HG02588 (cell line): ENCODE measurements around the gene LMO2.

ENCODE experiments used
- ATAC-seq: cut with Tn5 transposase; IDR thresholded peaks from one replicate; pipeline ENCODE4 v1.9.1; 2021; ENCODE audit warnings: mild to moderate bottlenecking, moderate library complexity; ENCODE audit not compliant: unreplicated experiment

Gene LMO2

DNA sequence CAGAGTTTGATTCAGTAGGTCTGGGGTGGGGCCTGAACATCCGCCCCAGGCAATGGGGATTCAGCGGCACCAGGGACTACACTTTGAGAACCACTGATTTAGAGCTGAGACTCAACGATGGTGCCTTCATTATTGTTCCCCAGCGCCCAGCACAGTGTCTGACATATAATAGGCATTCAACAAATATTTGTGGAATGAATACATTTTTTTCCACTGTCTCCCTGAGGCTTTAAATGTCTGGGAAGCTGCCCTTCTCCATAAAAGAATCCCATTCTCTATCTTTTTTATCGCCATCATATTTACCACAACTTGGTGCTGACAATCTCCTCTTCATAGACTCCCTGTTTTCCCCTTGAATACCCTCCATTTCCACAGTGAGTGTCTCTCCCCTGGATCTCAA, 23.6 kb upstream of the LMO2 start:
- no peak for ATAC-seq

DNA sequence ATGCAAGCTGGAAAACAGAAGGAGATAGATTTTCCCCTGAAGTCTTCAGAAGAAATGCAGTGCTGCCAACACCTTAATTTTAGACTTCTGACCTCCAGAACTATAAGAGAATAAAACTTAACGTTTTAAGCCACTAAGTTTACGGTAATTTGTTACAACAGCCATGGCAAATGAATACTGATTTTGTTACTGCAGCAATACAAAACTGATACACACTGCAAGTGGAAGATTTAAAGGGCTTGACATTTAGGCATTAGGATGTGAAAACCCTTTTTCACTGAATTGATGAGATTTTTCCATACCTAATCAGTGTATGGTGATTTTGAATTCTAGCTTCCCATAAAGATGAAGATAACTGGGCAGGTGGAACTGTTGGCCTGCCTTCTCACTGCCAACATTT, 22.1 kb upstream of the LMO2 start:
- ATAC-seq: no peak

DNA sequence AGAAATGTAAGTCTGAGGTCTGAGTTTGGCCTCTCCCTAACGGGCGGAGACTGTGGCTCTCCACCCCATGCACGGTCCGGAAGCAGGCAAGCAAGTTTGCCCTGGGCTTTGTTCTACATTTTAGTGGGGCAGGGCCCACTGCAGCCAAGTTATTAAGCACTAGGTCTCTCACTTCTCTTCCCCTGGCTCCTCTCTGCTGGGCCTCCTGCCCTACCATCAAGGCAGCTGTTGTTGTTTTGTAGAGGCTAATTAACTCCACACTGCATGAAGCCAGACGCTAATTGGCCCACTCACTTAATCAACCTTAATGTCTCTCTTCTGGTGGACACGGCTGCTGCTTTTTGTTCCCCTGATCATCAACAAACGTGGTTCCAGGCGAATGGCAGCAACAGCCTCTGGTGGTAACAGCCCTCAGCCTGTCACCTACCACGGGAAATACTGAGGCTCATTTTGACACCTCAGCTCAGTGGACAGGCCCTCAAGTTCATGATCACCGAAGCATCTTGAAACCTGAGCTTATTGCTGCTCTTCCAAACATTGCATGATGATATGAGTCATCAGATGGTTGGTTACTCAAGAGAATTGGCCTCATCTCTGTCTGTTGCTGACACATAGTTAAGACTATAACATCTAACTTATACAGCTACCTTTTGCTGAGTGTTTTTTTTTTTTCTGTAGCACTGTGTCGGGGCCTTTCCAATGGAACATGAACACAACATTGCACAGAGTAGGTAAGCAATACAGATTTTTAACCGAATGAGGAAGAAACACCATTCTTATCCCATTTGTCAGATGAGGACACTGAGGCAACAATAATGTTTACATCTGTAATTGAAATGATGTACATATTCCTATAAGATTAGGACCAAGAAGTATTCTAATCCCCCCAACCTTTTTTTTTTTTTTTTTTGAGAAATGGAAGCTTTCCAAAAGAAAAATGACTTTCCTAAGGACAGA, 20.8 kb upstream of the LMO2 start:
- ATAC-seq: peak; percentile 74

DNA sequence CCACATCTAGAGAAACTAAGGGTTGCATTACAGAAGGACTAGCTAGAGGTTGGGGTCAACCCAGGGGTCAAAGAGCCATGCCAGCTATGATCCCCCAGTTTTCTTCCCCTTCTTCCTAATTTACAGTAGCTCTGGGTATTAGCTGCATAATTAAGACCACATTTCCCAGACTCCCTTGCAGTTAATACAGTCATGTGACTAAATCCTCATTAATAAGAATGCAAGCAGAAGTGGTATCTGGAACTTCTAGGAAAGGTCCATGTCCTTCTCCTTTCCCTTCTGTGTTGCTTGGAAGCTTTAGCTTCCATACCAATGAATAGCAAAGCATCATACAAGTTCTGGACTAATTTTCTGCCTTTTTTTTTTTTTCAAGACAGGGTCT, 19.1 kb upstream of the LMO2 start:
- ATAC-seq: no peak

DNA sequence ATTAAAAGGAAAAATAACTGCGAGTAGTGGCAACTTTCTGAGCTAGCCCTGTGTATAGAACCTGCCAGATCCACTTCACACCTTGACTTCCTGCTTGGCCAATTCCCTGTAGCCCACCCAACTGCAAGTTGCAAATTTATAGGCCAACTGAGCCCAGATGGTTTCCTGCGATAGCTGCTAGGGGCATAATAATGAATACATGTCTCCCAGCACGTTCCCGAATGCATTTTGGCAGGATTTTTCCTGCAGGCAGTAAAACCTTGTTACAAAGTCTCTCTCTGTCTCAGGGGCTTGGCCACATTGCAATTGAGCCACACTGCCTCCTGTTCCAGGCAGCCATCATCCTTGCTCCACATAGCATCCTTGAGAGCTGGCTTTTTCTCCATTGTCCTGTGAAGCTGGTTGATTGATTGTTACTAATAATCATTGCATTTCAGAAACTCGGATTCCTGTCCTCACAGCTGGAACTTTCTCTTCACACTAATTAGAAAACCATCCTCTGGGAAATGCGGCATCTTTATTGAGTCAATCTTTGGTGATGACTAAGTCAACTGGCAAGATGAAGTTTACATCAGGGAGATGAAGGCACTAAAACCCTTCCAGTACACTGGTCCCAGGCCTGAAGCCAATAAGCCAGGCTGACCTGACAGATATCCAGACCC, 18.6 kb upstream of the LMO2 start:
- no peak for ATAC-seq

DNA sequence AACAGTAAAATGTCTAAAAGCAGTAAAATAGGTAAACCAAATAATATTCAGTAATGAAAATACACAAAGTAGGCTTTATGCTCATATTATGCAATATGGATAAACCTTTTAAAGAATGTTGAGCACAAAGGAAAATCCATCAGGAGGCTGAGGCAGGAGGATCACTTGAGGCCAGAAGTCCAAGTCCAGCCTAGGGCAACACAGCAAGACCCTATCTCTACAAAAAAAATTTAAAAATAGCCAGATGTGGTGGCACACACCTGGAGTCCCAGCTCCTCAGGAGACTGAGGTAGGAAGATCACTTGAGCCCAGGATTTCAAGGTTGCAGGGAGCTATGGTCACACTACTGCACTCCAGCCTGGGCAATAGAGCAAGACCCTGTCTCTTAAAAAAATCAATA, 17.7 kb upstream of the LMO2 start:
- no peak for ATAC-seq

DNA sequence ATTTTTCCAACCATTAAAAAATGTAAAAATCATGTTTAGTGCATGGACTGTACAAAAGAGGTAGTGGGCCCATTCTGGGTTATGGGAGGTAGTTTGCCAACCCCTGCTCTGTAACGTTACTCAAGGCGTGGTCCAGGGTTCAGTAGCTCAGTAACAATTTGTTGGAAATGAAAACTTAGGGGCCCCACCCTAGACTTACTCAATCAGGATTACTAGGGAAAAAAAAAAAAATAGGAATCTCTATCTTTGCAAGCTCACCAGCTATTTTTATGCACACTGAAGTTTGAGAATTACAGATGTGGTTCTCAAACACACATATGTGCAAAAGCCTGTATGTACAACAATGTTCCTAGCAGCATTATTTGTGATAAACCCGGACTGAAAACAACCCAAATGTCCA, 17.3 kb upstream of the LMO2 start:
- ATAC-seq: no peak

DNA sequence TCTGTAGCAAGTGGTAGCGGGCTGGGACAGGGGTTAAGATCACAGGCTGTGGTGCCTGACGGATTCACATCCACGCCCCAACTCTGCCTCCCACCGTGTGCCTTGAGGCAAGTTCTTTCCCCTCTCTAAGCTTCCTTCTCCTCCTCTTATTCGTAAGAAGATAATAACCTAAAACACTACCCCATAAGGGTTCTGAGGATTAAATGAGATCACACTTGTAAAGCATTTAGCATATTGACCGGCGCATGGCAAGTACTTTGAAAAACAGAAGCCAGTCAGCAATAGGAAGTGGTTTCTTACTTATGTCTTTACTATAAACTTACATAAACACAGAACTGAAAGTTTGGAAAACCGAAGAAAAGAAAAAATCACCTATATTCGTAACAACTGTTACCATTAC, 15.5 kb upstream of the LMO2 start:
- ATAC-seq: no peak

DNA sequence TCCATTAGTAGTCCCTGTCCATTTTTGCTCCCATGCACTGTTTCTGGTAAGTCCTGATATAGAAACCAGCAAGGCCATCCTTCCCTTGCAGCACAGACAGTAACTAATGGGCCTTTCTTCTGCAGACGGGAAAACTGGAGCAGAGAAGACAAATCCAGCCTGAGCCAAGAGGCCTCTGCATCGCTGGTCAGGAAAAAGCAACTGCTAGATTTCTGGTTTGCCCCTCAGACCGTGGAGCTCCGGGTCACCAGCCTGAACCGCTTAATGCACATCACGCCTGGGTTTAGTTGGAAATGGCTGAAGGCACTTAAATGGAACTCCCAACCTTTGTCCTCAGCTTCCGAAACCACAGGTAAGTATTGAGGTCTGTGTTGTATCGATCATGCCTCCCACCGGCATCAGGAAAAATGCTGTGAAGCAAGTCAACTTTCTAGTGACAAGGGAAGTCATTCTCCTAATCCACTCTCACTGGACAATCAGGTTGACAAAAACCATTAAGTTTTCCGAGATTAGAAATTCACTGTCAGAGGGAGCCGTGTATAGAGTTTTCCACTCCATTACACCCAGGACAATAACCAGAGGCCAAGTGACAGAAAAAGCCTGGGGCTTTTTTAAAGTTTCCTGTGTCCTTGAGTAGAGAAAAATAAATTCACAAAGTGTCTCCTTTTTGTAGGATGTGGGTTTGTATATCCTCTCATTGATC, 14.8 kb upstream of the LMO2 start:
- ATAC-seq: no peak

DNA sequence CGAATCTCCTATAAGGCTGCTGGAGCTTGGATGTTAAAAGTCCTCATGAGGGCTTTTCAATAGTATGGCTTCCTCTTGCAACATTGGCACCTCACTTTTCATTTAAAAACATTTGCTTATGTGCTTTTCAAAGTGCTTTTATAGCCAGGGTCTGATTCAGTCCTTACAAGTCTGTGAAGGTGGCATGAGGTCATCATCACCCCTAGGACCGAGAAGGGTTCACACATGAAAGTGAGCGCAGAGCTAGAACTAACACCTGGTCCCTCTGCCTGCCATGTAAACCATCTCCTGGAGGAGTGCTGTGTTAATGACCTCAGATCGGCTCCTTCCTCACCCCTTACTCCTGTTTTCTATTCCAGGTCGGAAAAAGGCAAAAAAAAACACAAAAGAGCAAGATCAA, 12.2 kb upstream of the LMO2 start:
- no peak for ATAC-seq

DNA sequence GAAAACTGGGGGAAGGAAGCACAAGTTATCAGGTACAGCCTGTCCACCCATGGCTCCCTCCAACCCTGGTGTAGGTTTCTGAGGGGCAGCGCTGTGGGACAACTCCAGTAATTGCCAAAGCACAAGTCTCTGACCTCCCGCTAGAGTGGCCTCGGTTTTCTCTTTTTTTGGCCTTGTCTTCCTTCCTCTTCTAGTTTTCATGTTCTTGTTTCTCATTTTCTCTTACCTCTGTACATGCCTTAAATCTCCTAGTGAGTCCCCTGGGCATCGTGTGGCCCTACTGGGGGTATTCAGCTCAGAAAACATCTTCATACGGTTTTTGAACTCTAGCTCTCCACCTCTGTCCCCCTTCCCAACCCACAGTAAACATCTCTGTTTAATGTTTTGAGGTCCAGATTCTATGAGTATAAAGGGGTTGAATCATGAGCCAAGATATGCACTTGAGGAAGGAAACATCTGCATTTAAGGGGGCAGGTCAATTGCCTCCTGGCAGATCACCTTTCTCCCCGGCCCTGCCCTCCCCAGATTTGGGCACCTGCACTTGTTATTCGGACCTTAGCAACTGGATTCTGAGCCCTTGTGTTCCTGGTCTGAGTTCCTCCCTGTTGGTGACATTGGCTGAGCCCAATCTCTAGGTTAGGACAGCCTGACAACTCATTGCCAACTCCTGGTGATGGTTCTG, 8.4 kb upstream of the LMO2 start:
- no peak for ATAC-seq

DNA sequence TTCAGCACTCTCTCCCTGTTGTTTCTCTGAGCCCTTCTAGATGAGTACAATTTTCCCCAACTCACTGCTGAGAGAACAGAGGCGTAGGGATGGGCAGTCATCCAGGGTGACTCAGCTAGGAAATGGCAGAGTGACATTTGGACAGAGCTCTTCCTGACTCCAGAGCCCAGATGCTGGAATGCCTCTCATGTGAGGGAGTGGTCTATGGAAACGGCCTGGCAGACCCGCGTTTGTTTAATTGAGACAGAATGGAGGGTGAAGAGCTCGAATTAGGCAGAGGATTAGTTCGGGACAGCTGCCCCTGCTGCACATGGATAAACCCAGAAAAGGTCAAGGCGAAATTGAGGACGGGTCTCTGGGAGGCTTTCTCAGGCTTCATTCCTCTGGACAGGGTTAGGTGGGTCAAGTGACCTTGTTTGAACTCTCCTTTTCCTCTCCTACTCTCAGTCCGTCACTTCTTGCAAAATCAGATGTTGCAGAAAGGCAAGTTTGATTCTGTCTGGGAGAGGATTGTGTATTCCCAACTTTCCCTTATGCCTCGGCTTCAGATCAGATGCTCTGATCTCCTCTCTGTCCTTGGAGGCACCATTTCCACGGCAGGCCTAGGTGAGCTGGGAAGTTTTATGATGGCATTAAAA, 7.6 kb upstream of the LMO2 start:
- no peak for ATAC-seq

DNA sequence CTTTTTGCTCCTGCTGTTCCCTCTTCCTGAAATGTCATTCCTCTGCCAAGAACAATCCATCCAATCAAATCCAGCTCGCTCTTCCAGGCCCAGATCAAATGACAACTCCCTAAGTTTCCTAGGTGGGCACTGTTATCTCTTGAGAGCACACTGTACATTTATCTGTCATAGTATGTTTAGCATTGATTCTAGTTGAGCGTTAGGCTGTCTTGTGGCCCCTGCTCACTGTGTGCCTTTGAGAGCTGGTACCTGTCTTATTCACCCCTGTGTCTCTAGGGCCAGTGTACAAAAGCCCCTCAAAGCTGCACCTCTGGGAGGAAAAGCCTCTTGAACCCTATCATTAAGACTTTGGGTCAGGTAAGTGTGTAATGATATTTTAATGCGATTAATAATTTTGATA, 7.1 kb upstream of the LMO2 start:
- ATAC-seq: no peak

DNA sequence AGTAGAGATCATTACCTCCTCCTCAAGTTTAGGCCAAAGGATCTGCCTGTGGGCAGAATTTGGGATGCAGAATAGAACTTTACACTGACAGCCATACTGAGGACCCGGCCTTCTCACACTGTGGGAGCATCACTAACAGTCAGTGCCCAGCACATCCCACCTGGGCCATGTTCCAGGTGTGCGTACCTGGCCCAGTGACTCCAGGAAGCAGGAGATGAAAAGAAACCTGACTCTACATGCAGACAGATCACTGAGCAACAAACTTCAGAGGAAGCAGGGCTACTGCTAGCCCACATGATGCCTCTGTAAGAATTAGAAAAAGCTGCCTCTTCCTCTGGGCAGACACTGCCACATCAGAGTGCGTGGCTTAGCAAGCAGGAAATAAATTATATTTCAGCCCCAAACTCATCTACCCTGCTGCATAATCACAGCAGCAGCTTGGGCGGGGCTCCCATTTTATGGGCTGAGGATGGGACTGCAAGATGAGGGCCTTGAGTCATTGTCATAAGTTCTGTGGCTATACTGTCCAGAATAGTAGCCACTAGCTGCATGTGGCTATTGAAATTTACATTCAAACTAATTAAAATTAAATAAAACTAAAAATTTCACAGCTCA, 6.0 kb upstream of the LMO2 start:
- no peak for ATAC-seq

DNA sequence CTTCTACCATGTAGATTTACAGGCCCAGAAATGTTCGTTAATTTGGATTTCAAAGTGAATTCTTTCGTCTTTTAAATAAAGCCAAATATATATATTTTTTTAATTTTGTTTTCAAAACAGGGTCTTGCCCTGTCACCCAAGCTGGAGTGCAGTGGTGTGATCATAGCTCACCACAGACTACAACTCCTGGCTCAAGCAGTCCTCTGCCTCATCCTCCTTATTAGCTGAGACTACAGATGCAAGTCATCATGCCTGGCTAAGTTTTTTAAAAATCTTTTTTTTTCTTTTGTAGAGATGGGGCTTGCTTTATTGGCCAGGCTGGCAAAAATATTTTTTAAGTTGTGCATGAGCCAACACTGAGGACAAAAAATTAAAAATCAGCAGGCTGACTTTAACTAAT, 5.0 kb upstream of the LMO2 start:
- ATAC-seq: no peak

DNA sequence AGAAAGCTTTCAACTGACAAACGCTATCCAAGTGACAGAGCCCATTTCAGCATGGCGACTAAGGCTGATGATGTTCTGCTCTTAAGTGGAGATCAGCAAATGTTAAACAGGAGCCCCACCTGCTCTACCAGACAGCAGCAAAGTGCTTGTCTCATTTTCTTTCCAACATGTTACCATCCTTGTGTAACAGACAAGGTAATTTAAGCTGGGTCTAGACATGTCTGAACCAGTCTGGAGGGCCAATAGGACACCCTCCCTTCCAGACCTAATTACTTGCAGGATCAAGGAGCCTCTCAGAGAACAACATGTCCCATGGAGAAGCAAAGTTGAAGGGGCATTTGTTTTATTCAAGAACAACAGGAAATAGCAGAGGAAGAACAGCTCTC, 3.9 kb upstream of the LMO2 start:
- ATAC-seq: no peak

DNA sequence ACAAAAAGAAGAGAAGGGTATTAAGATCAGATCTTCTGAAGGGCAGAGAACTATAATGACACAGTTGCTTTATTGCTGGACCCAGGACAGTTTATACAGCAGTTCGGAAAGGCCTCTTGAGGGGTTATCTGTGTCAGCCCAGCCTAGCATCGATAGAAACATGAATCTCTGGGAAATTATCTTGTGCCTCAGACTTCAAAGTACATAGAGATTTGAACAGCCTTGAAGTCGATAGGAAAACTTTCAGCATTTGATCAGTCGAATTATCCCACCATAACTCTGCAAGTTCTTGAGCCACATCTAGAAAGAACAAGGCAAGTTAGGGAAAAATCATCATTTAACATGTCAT, 2.5 kb upstream of the LMO2 start:
- ATAC-seq: no peak

DNA sequence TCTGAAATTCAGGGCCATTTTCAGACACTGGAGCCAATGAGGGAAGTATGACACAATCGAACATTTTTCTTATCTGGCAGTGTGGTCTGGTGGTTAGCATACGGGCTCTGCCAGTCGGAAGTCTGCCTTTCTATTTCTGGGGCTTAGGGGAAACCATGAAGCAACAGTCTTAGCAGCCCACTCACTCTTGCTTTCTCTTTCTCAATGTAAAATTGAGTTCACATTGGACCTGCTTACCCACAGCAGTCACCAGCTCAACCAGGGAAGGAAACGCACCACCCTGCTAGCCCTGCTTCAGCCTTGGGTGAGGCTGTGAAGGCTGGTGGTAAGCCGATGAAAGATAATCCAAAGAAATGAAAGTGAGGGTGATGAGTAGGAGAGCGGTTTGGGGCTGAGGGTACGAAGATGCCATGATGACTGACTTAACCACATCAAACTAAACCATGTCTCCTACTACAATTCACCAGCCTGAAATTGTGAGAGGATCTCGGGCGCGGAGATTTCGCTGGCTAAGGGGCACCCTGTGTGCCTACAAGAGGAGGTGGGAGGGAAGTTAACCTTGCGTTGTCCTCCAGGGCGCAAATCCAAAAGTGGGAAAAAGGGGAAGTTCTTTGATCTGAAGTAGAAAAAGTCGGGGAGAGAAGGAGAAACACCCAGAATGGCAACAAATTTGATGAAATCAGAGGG, 2.0 kb upstream of the LMO2 start:
- ATAC-seq: peak; percentile 82

DNA sequence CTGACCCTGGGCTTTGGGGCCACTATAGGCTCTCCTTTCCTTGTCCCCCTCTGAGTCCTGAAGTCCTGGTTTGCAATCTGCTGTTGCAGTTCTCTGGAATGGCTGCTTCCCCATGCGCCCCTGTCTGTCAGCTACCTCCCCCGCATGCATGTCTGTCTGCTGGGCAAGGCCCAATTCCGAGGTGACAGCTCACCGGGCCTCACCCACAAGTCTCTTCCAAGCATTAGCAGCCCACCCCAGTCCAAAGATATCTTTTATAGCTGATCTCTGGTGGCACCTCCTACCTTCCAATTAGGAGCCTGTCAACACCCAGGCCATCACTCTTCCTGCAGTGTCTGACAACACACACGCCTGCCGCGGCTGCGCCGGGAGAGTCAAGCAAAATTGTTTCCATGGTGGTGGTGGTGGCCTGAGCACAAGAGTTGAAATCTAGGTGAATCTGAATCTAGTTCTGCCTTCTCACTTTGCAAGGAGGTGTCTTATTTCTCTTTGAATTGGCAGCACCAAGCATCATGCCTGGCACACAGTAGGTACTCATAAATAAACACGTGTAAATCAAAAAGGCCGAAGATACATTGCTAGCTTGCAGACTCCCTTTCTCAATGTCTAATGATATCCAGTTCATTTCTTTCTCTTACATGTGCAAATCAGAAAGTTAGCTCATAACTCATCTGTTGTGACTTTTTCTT, 1.2 kb upstream of the LMO2 start:
- no peak for ATAC-seq
